ENCODE results near the gene ZKSCAN5. TPM values are rescaled to one million over a fixed set of nuclear protein-coding genes. Genes with fewer than 3 reads are reported as not detected.

ZKSCAN5 gene
- polyA plus RNA-seq, 3 donors, result 1.6 to 2.9 (median 2.2) TPM

GRCh38 chr7:99576251-99576650, 71.8 kb downstream of the ZKSCAN5 start:
- H3K9me3 Mint-ChIP-seq, result peaks cover 0 to 4% (median 0%) of the 10 kb centered on the region in 7 donors
- Histone ChIP-seq H3K36me3 (replicated peaks in 1 of 2; ENCODE audit: control insufficient read depth in 1 of 2, insufficient read depth in 2 of 2, low read length in 2 of 2) (peaks cover 19 to 28% of the 10 kb centered on the region in 2 donors), H3K4me1 (ENCODE audit: control insufficient read depth in 1 of 2, insufficient read depth in 2 of 2, low read length in 2 of 2) (peaks cover 13% of the 10 kb centered on the region in 2 donors), H3K27me3 (ENCODE audit: control insufficient read depth in 2 of 2, insufficient read depth in 2 of 2, low read length in 2 of 2) (peaks cover 16 to 20% of the 10 kb centered on the region in 2 donors), H3K4me3 (replicated peaks in 1 of 3; ENCODE audit: low read depth in 2 of 3, low read length in 3 of 3) (no peak overlapping the region), H3K27ac (ENCODE audit: low read depth in 1 of 2, low read length in 2 of 2) (no peak overlapping the region), H3K9ac (ENCODE audit: insufficient read depth, low read length, poor library complexity, severe bottlenecking) (no peak overlapping the region), H2AFZ (ENCODE audit: insufficient read depth, low read depth, low read length, poor library complexity, severe bottlenecking) (no peak overlapping the region), H3K4me2 (replicated peaks; ENCODE audit: extremely low read depth, low read length, poor library complexity, severe bottlenecking) (no peak overlapping the region), H3K9me3 (replicated peaks in 1 of 2; ENCODE audit: control insufficient read depth in 1 of 2, insufficient read depth in 1 of 2, low read length in 2 of 2) (no peaks in the 10 kb centered on the region), H4K20me1 (ENCODE audit: insufficient read depth, low read length) (no peaks in the 10 kb centered on the region), H3K79me2 (ENCODE audit: insufficient read depth, low read length) (no peaks in the 10 kb centered on the region)
- DNase-seq, result no peak
- no peak overlapping the region for H3K27ac Mint-ChIP-seq
- intact Hi-C loops (cut with micrococcal nuclease), result no loop called here
- TF ChIP-seq CTCF (IDR thresholded peaks at IDR 0.05), result no peak
- H3K4me1 Mint-ChIP-seq, result peaks cover 18% of the 10 kb centered on the region
- no peak overlapping the region for H3K4me3 Mint-ChIP-seq
- H3K27me3 Mint-ChIP-seq (ENCODE audit: low read depth in 3 of 3), result peaks cover 17 to 23% (median 20%) of the 10 kb centered on the region in 3 donors
- no CpG with 5 or more reads among the region's 3 CpGs for WGBS (ENCODE audit: insufficient coverage)
- peaks cover 27 to 28% of the 10 kb centered on the region in 2 donors for H3K36me3 Mint-ChIP-seq

GRCh38 chr7:99579281-99579955, 75.0 kb downstream of the ZKSCAN5 start:
- H3K9me3 Mint-ChIP-seq, result peaks cover 0 to 4% (median 0%) of the 10 kb centered on the region in 7 donors
- Histone ChIP-seq H2AFZ (ENCODE audit: insufficient read depth, low read depth, low read length, poor library complexity, severe bottlenecking) (peak overlapping the region; percentile 67), H3K79me2 (ENCODE audit: insufficient read depth, low read length) (no peaks in the 10 kb centered on the region), H3K36me3 (replicated peaks in 1 of 2; ENCODE audit: control insufficient read depth in 1 of 2, insufficient read depth in 2 of 2, low read length in 2 of 2) (no peaks in the 10 kb centered on the region), H3K9me3 (replicated peaks in 1 of 2; ENCODE audit: control insufficient read depth in 1 of 2, insufficient read depth in 1 of 2, low read length in 2 of 2) (no peaks in the 10 kb centered on the region), H3K4me2 (replicated peaks; ENCODE audit: extremely low read depth, low read length, poor library complexity, severe bottlenecking) (peak overlapping the region; percentile 76), H3K9ac (ENCODE audit: insufficient read depth, low read length, poor library complexity, severe bottlenecking) (peak overlapping the region; percentile 64), H3K27me3 (ENCODE audit: control insufficient read depth in 2 of 2, insufficient read depth in 2 of 2, low read length in 2 of 2) (peaks cover 24 to 29% of the 10 kb centered on the region in 2 donors), H4K20me1 (ENCODE audit: insufficient read depth, low read length) (no peaks in the 10 kb centered on the region), H3K4me1 (ENCODE audit: control insufficient read depth in 1 of 2, insufficient read depth in 2 of 2, low read length in 2 of 2) (peaks cover 13% of the 10 kb centered on the region in 2 donors), H3K27ac (ENCODE audit: low read depth in 1 of 2, low read length in 2 of 2) (no peak overlapping the region), H3K4me3 (replicated peaks in 1 of 3; ENCODE audit: low read depth in 2 of 3, low read length in 3 of 3) (peak overlapping the region in 2 of 3 experiments; percentile 17 to 68)
- H3K4me1 Mint-ChIP-seq, result peaks cover 18% of the 10 kb centered on the region
- no peak overlapping the region for H3K27ac Mint-ChIP-seq
- TF ChIP-seq CTCF (IDR thresholded peaks at IDR 0.05), result no peak
- H3K4me3 Mint-ChIP-seq, result peak overlapping the region in 1 of 2 donors; percentile 87
- no peak for DNase-seq
- intact Hi-C loops (cut with micrococcal nuclease), result no loop called here
- WGBS (ENCODE audit: insufficient coverage), result 56% methylated on average over 3 of the region's 10 CpGs
- H3K27me3 Mint-ChIP-seq (ENCODE audit: low read depth in 3 of 3), result peaks cover 21 to 41% (median 24%) of the 10 kb centered on the region in 3 donors
- H3K36me3 Mint-ChIP-seq, result no peaks in the 10 kb centered on the region

All from CD14-positive monocyte (primary cell).